K562 (cell line): ENCODE measurements around the gene SESN3. TPM values are rescaled to one million over a fixed set of nuclear protein-coding genes. Genes with fewer than 3 reads are reported as not detected.
"Not testable (repeated sequence)": the region's sequence is repeated elsewhere in the genome, so short reads cannot be mapped to it uniquely, and the experiment has no call there.

Source experiments
- ATAC-seq: fragments of 200-7000 bp; cut with Tn5 transposase; 3 replicates; pipeline ENCODE4 v1.9.1; 2020; ENCODE audit warnings: moderate library complexity
- BruUV-seq: library from RNA; stranded (reverse); fragments of 400-500 nt; replicated peaks from 2 replicates; lab custom pipeline; 2021; lab: Mats Ljungman, UMichigan
- CTCF ChIA-PET: fragments of 300-600 bp; formaldehyde crosslinking; extraction: SDS; loops from one replicate; lab custom pipeline; 2021; ENCODE audit warnings: low intra/inter-chr PET ratio; lab: Yijun Ruan, JAX
- POLR2A ChIA-PET: fragments of 300-600, 350-650 bp; sonication (Branson Sonifier 250); formaldehyde crosslinking; extraction: SDS; loops from one replicate; lab custom pipeline; 2021; ENCODE audit warnings: antibody characterized with exemption, inconsistent platforms; lab: Yijun Ruan, JAX
- DNase-seq, 4 experiments: peaks; one replicate each; pipeline versions ENCODE4 v3.0.0 to v3.0.0-alpha.2; 2011 to 2018; ENCODE audit warnings: low spot score in 3 of 4, mixed read lengths in 3 of 4; ENCODE audit errors: extremely low read depth in 1 of 4
- FAIRE-seq: peaks from 2 replicates; lab custom pipeline; 2011; peaks lifted over from hg19 to GRCh38; lab: Jason Lieb, UNC
- H2AFZ ChIP-seq: 2 replicates; pipeline ENCODE4 v1.6.0; 2011; ENCODE audit warnings: low read depth, low read length, control low read depth, inconsistent platforms
- H3K27ac ChIP-seq: fragments of 200-600 bp; 3 replicates; pipeline ENCODE4 v1.8.0; 2011; ENCODE audit warnings: low read depth, mild to moderate bottlenecking, control low read depth, inconsistent platforms, low read length, moderate library complexity, mixed read lengths; ENCODE audit errors: extremely low read depth
- H3K27me3 ChIP-seq, 2 experiments: fragments of 300-600 bp in 1 of 2; 2 replicates in 1 of 2; 3 replicates in 1 of 2; pipeline versions ENCODE4 v1.6.0 to v1.8.0; 2011; ENCODE audit warnings: inconsistent platforms in 2 of 2, low read length in 2 of 2, mild to moderate bottlenecking in 1 of 2, mixed read lengths in 1 of 2, moderate library complexity in 1 of 2; ENCODE audit not compliant: control insufficient read depth in 2 of 2, insufficient read depth in 2 of 2
- H3K36me3 ChIP-seq: fragments of 300-600 bp; 3 replicates; pipeline ENCODE4 v1.8.0; 2011; ENCODE audit warnings: mild to moderate bottlenecking, low read length, inconsistent platforms; ENCODE audit not compliant: control insufficient read depth, insufficient read depth
- H3K4me1 ChIP-seq, 2 experiments: fragments of 200-600 bp in 1 of 2; replicated peaks in 1 of 2; 2 replicates in 1 of 2; 3 replicates in 1 of 2; pipeline versions ENCODE4 v1.5.1 to v1.8.0; 2011; ENCODE audit warnings: inconsistent platforms in 2 of 2, low read length in 2 of 2, mild to moderate bottlenecking in 1 of 2, mixed read lengths in 1 of 2, moderate library complexity in 1 of 2; ENCODE audit not compliant: control insufficient read depth in 2 of 2, insufficient read depth in 2 of 2
- H3K4me2 ChIP-seq: 2 replicates; pipeline ENCODE4 v1.6.1; 2011; ENCODE audit warnings: low read length, control low read depth, inconsistent platforms, mixed read lengths; ENCODE audit not compliant: insufficient read depth
- H3K4me3 ChIP-seq: fragments of 200-600 bp; sonication (generic), shearing (Covaris generic); 2 replicates; pipeline ENCODE4 v1.5.1; 2016; ENCODE audit warnings: control low read depth, inconsistent platforms
- H3K79me2 ChIP-seq: fragments of 200-600 bp; 3 replicates; pipeline ENCODE4 v1.8.0; 2011; ENCODE audit warnings: low read length, inconsistent platforms; ENCODE audit not compliant: control insufficient read depth, insufficient read depth
- H3K9ac ChIP-seq, 2 experiments: 2 replicates each; pipeline versions ENCODE4 v1.6.0 to v1.6.1; 2011; ENCODE audit warnings: low read depth in 2 of 2, low read length in 2 of 2, control low read depth in 1 of 2, inconsistent platforms in 1 of 2, mild to moderate bottlenecking in 1 of 2, mixed read lengths in 1 of 2; ENCODE audit not compliant: insufficient read depth in 1 of 2
- H3K9me1 ChIP-seq: one replicate; pipeline ENCODE4 v1.6.0; 2011; ENCODE audit warnings: inconsistent platforms, mild to moderate bottlenecking, low read length, moderate library complexity; ENCODE audit not compliant: control insufficient read depth, insufficient read depth
- H3K9me3 ChIP-seq: replicated peaks from 2 replicates; pipeline ENCODE4 v1.5.1; 2011; ENCODE audit warnings: low read depth, low read length, inconsistent platforms; ENCODE audit not compliant: control insufficient read depth, insufficient read depth
- H4K20me1 ChIP-seq: replicated peaks from 2 replicates; pipeline ENCODE4 v1.6.1; 2011; ENCODE audit warnings: low read length, inconsistent platforms, mixed read lengths; ENCODE audit not compliant: control insufficient read depth, insufficient read depth
- ELF2 ChIP-seq: fragments of 250-450 bp; sonication (Bioruptor Pico); IDR thresholded peaks from 2 replicates; pipeline ENCODE4 v1.5.0; 2021; ENCODE audit warnings: mild to moderate bottlenecking
- HDAC1 ChIP-seq, 2 experiments: fragments of 450-650 bp; IDR thresholded peaks; 2 replicates each; pipeline ENCODE4 v1.6.1; 2016 to 2017; ENCODE audit warnings: inconsistent platforms in 1 of 2, mild to moderate bottlenecking in 1 of 2, moderate library complexity in 1 of 2
- IRF2 ChIP-seq: sonication (generic); formaldehyde crosslinking; IDR thresholded peaks from 2 replicates; pipeline ENCODE4 v1.8.1; 2022; ENCODE audit warnings: mild to moderate bottlenecking, missing genetic modification reagents
- KLF1 ChIP-seq: fragments of 450-650 bp; IDR thresholded peaks from 2 replicates; pipeline ENCODE4 v1.6.1; 2016; ENCODE audit warnings: missing genetic modification characterization, missing compliant biosample characterization
- MIER1 ChIP-seq: fragments of 450-650 bp; IDR thresholded peaks from 2 replicates; pipeline ENCODE4 v1.6.1; 2016; ENCODE audit warnings: antibody characterized with exemption, mild to moderate bottlenecking, low read depth
- NR2C2 ChIP-seq, 2 experiments: fragments of 200-800 bp in 1 of 2; sonication (Bioruptor generic) in 1 of 2; sonication (generic) in 1 of 2; formaldehyde crosslinking in 1 of 2; IDR thresholded peaks; 2 replicates each; pipeline versions ENCODE4 v1.6.1 to v1.8.0; 2016 to 2022; ENCODE audit warnings: mild to moderate bottlenecking in 1 of 2, missing compliant biosample characterization in 1 of 2, missing genetic modification characterization in 1 of 2, missing genetic modification reagents in 1 of 2
- RBM15 ChIP-seq: fragments of 200-400 bp; formaldehyde crosslinking; IDR thresholded peaks from 2 replicates; pipeline ENCODE4 v1.6.1; 2018; ENCODE audit warnings: mild to moderate bottlenecking, low read length, moderate library complexity; ENCODE audit not compliant: insufficient read depth
- TRIM28 ChIP-seq: fragments of 450-650 bp; IDR thresholded peaks from 2 replicates; pipeline ENCODE4 v1.6.1; 2017
- XRCC4 ChIP-seq: IDR thresholded peaks from one replicate; pipeline ENCODE4 v1.6.1; 2011; ENCODE audit not compliant: insufficient read depth, insufficient read length; ENCODE audit errors: extremely low read depth
- ZNF184 ChIP-seq: sonication (generic); formaldehyde crosslinking; IDR thresholded peaks from 2 replicates; pipeline ENCODE4 v1.5.0; 2020; ENCODE audit warnings: missing genetic modification reagents
- ZNF717 ChIP-seq: fragments of 250-450 bp; sonication (Bioruptor Pico); IDR thresholded peaks from 2 replicates; pipeline ENCODE4 v1.5.0; 2021
- WGBS: fragments of 100-300 bp; shearing (Covaris generic); methylation state at CpG from one replicate; pipeline ENCODE4 v1.1.6; 2016; ENCODE audit warnings: low coverage, mixed read lengths; ENCODE audit not compliant: insufficient coverage; ENCODE audit errors: missing lambda C conversion rate; 5-methylcytosine and 5-hydroxymethylcytosine counted together
- in situ Hi-C: fragments of 300-500 bp; cut with MboI; formaldehyde crosslinking; loops from 4 replicates; pipeline ENCODE4 v1.15.0; 2018; ENCODE audit warnings: inconsistent platforms, mixed read lengths
- intact Hi-C: fragments of 100-400 bp; cut with micrococcal nuclease; formaldehyde crosslinking; loops from 2 replicates; pipeline ENCODE4 v1.14.2; 2022
- polyA plus RNA-seq, 8 experiments: library from polyadenylated mRNA; depleted of rRNA in 4 of 8; stranded (reverse) in 5 of 8; unstranded in 3 of 8; fragments of >200 nt; fragmentation: Nextera tagmentation in 2 of 8; fragmentation: Illumina TruSeq in 1 of 8; extraction: Ambion mirVana in 2 of 8; extraction: Trizol in 1 of 8; gene quantifications; 2 replicates each; pipeline versions ENCODE4 v1.2.1 to v1.2.3, GENCODE V29; 2011 to 2014; ENCODE audit warnings: inconsistent platforms in 1 of 8, missing spikeins in 1 of 8
- total RNA-seq, 7 experiments: library from RNA; depleted of rRNA in 6 of 7; stranded (reverse); fragments of >200 nt in 6 of 7; fragmentation: Illumina TruSeq in 2 of 7; extraction: Trizol in 2 of 7; gene quantifications; 2 replicates each; pipeline versions ENCODE4 v1.2.1 to v1.2.3, GENCODE V29; 2011 to 2021; ENCODE audit warnings: low replicate concordance in 1 of 7
- TF ChIP-seq, protein P1 (sequence below), 3 experiments: fragments of 200-800 bp in 1 of 3; sonication (Bioruptor generic) in 1 of 3; sonication (generic) in 1 of 3; formaldehyde crosslinking in 1 of 3; IDR thresholded peaks; 2 replicates each; pipeline versions ENCODE4 v1.6.1 to v1.8.0; 2016 to 2022; ENCODE audit warnings: mild to moderate bottlenecking in 2 of 3, missing compliant biosample characterization in 2 of 3, missing genetic modification characterization in 2 of 3, missing genetic modification reagents in 1 of 3
- TF ChIP-seq, protein P2 (sequence below): sonication (generic); formaldehyde crosslinking; IDR thresholded peaks from 2 replicates; pipeline ENCODE4 v1.8.0; 2022; ENCODE audit warnings: mild to moderate bottlenecking, low read depth, missing genetic modification reagents

SESN3 gene
- total and polyA plus RNA-seq, 9 of the 15 experiments (the other 6 are each of a cell fraction or from before 2014, with no cell fraction given) = 0.44 to 2.6 (median 1.5) TPM

DNA sequence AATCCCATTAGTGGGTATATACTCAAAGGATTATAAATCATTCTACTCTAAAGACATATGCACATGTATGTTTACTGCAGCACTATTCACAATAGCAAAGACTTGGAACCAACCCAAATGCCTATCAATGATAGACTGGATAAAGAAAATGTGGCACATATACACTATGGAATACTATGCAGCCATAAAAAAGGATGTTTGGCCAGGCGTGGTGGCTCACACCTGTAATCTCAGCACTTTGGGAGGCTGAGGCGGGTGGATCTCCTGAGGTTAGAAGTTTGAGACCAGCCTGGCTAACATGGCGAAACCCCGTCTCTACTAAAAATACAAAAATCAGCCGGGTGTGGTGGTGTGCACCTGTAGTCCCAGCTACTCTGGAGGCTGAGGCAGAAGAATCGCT lies 21.5 kb downstream of the SESN3 start:
- POLR2A ChIA-PET = interaction anchor here (0.7 kb wide), 1 partner anchor 529 kb away, joined by 3 read pairs; no protein-coding TSS in a partner anchor
- in situ Hi-C loops, BruUV-seq, H3K4me3 ChIP-seq, H3K27me3 ChIP-seq, H3K9ac ChIP-seq, intact Hi-C loops, H3K4me1 ChIP-seq, H3K4me2 ChIP-seq, H3K79me2 ChIP-seq, H2AFZ ChIP-seq, H3K9me1 ChIP-seq, ATAC-seq, H4K20me1 ChIP-seq, H3K27ac ChIP-seq, FAIRE-seq, H3K36me3 ChIP-seq, DNase-seq, H3K9me3 ChIP-seq: not testable (repeated sequence)
- CTCF ChIA-PET = interaction anchor here (0.6 kb wide), 1 partner anchor 175 kb away, joined by 3 read pairs; no protein-coding TSS in a partner anchor
- WGBS = no CpG with 5 or more reads among the region's 6 CpGs

DNA sequence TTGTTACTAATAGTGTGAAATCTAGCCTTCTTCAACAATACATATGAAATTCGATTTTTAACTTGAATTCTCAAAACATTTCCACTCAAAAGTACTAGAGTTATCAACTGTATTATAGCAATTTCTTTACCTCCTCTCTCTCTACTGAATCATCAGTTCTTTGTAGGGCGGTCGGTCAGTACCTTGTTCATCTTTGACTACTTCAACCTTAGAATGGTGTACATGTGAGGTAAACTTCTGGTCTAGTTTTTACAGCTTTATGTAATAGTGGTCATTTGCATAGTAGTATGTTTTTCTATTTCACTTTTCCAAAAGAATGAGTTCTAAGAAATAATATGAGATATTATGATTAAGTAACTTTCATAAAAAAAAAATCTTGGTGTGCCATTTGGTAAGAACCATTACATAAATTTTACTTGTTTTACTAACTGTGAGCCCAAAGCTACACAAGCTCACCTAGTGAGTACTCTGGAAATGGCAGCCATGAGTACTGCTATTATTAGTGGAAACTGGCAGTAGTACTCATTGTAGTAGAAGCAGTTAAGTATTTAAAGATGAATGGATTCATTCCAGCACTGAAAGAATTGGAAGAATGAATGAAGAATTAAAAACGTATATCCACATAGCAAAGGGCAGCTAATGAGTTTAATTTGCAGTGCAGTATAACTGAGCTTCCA lies 30.1 kb downstream of the SESN3 start:
- Histone ChIP-seq H3K27ac (no peak overlapping the region), H3K79me2 (no peaks in the 10 kb centered on the region), H3K9me1 (no peaks in the 10 kb centered on the region), H3K9ac (no peak overlapping the region), H3K27me3 (no peaks in the 10 kb centered on the region), H3K4me3 (no peak overlapping the region), H3K36me3 (no peaks in the 10 kb centered on the region), H3K9me3 (no peaks in the 10 kb centered on the region), H2AFZ (no peak overlapping the region), H4K20me1 (no peaks in the 10 kb centered on the region), H3K4me1 (no peaks in the 10 kb centered on the region), H3K4me2 (no peak overlapping the region)
- ChIA-PET POLR2A (interaction anchor here (0.6 to 1.4 kb wide), 4 partner anchors 9 to 110 kb away, joined by 4 read pairs; no protein-coding TSS in a partner anchor), CTCF (no interaction called here)
- in situ Hi-C loops (no loop called here), intact Hi-C loops (no loop called here)
- ATAC-seq (no peak), DNase-seq (no peak), FAIRE-seq (no peak)
- TF ChIP-seq, protein P1, sequence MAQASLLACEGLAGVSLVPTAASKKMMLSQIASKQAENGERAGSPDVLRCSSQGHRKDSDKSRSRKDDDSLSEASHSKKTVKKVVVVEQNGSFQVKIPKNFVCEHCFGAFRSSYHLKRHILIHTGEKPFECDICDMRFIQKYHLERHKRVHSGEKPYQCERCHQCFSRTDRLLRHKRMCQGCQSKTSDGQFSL (CRISPR knock-in tag; IDR thresholded peaks at IDR 0.05) = no peak
- TF ChIP-seq, protein P1 (tag; IDR thresholded peaks at IDR 0.05) = no peak
- TF ChIP-seq RBM15 (no peak), ELF2 (CRISPR knock-in tag) (no peak), MIER1 (no peak), HDAC1 (IDR thresholded peaks at IDR 0.05) (no peak), ZNF184 (CRISPR knock-in tag) (no peak), ZNF717 (CRISPR knock-in tag) (no peak), XRCC4 (no peak), NR2C2 (CRISPR knock-in tag; IDR thresholded peaks at IDR 0.05) (no peak), NR2C2 (tag; IDR thresholded peaks at IDR 0.05) (no peak), IRF2 (CRISPR knock-in tag) (no peak), TRIM28 (no peak), KLF1 (tag) (no peak)
- TF ChIP-seq, protein P2, sequence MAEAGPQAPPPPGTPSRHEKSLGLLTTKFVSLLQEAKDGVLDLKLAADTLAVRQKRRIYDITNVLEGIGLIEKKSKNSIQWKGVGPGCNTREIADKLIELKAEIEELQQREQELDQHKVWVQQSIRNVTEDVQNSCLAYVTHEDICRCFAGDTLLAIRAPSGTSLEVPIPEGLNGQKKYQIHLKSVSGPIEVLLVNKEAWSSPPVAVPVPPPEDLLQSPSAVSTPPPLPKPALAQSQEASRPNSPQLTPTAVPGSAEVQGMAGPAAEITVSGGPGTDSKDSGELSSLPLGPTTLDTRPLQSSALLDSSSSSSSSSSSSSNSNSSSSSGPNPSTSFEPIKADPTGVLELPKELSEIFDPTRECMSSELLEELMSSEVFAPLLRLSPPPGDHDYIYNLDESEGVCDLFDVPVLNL (CRISPR knock-in tag) = no peak
- 19% methylated on average over 4 of the region's 4 CpGs for WGBS
- BruUV-seq = no TSS peak
